ENCODE results near the gene NCF1. TPM values are rescaled to one million over a fixed set of nuclear protein-coding genes. Genes with fewer than 3 reads are reported as not detected.
"Not testable (repeated sequence)": the region's sequence is repeated elsewhere in the genome, so short reads cannot be mapped to it uniquely, and the experiment has no call there.

Gene NCF1
- total RNA-seq, 2 donors from 2014 or later, result 0.37 TPM; not detected in 1

GRCh38 chr7:74765205-74765918 is 8.4 kb upstream of the NCF1 start:
- not testable (repeated sequence) for H3K9me3 ChIP-seq (ENCODE audit: control insufficient read depth, low read length); H3K4me1 Mint-ChIP-seq; H3K36me3 Mint-ChIP-seq (ENCODE audit: low read depth); H3K27me3 Mint-ChIP-seq (ENCODE audit: insufficient read depth); H3K4me1 ChIP-seq (ENCODE audit: control insufficient read depth, insufficient read depth, low read length); H3K4me3 Mint-ChIP-seq; H3K4me3 ChIP-seq (ENCODE audit: low read length); H3K27me3 ChIP-seq (ENCODE audit: control insufficient read depth, insufficient read depth, low read length, poor library complexity, severe bottlenecking); H3K36me3 ChIP-seq (ENCODE audit: control insufficient read depth, insufficient read depth, low read length); DNase-seq; H3K9ac ChIP-seq (ENCODE audit: extremely low read depth, low read length, poor library complexity, severe bottlenecking); H3K27ac Mint-ChIP-seq; H3K27ac ChIP-seq (ENCODE audit: low read depth, low read length); H3K9me3 Mint-ChIP-seq
- no CpG with 5 or more reads among the region's 17 CpGs for WGBS, 2 experiments (ENCODE audit: insufficient coverage in 1 of 2, insufficient read length in 1 of 2)

GRCh38 chr7:74766509-74766908 is 7.3 kb upstream of the NCF1 start:
- not testable (repeated sequence) for H3K4me3 Mint-ChIP-seq

GRCh38 chr7:74766991-74767390 is 6.8 kb upstream of the NCF1 start:
- 91 to 92% methylated on average over 6 to 7 of the region's 10 CpGs for WGBS, 2 experiments (ENCODE audit: insufficient coverage in 1 of 2, insufficient read length in 1 of 2)
- H3K4me3 ChIP-seq (ENCODE audit: low read length); H3K4me1 ChIP-seq (ENCODE audit: control insufficient read depth, insufficient read depth, low read length); H3K9ac ChIP-seq (ENCODE audit: extremely low read depth, low read length, poor library complexity, severe bottlenecking); H3K9me3 Mint-ChIP-seq; H3K27ac ChIP-seq (ENCODE audit: low read depth, low read length); H3K27me3 ChIP-seq (ENCODE audit: control insufficient read depth, insufficient read depth, low read length, poor library complexity, severe bottlenecking); H3K4me1 Mint-ChIP-seq; H3K27ac Mint-ChIP-seq; H3K9me3 ChIP-seq (ENCODE audit: control insufficient read depth, low read length); H3K36me3 Mint-ChIP-seq (ENCODE audit: low read depth); H3K36me3 ChIP-seq (ENCODE audit: control insufficient read depth, insufficient read depth, low read length); H3K4me3 Mint-ChIP-seq; H3K27me3 Mint-ChIP-seq (ENCODE audit: insufficient read depth): not testable (repeated sequence)
- DNase-seq, result peak; percentile 36

More at GRCh38 chr7:74766509-74766908, 7.3 kb upstream of the NCF1 start:
- not testable (repeated sequence) for H3K27me3 ChIP-seq (ENCODE audit: control insufficient read depth, insufficient read depth, low read length, poor library complexity, severe bottlenecking); H3K9me3 Mint-ChIP-seq; DNase-seq; H3K36me3 Mint-ChIP-seq (ENCODE audit: low read depth); H3K27ac Mint-ChIP-seq; H3K9me3 ChIP-seq (ENCODE audit: control insufficient read depth, low read length); H3K36me3 ChIP-seq (ENCODE audit: control insufficient read depth, insufficient read depth, low read length); H3K9ac ChIP-seq (ENCODE audit: extremely low read depth, low read length, poor library complexity, severe bottlenecking); H3K27ac ChIP-seq (ENCODE audit: low read depth, low read length); H3K4me1 ChIP-seq (ENCODE audit: control insufficient read depth, insufficient read depth, low read length); H3K4me1 Mint-ChIP-seq; H3K27me3 Mint-ChIP-seq (ENCODE audit: insufficient read depth); H3K4me3 ChIP-seq (ENCODE audit: low read length)
- WGBS, 2 experiments (ENCODE audit: insufficient coverage in 1 of 2, insufficient read length in 1 of 2), result no CpG with 5 or more reads among the region's 7 CpGs

GRCh38 chr7:74770062-74770461 is 3.7 kb upstream of the NCF1 start:
- H3K9me3 Mint-ChIP-seq; H3K27me3 ChIP-seq (ENCODE audit: control insufficient read depth, insufficient read depth, low read length, poor library complexity, severe bottlenecking); H3K27ac Mint-ChIP-seq; H3K4me1 Mint-ChIP-seq; H3K36me3 ChIP-seq (ENCODE audit: control insufficient read depth, insufficient read depth, low read length); H3K9me3 ChIP-seq (ENCODE audit: control insufficient read depth, low read length); H3K36me3 Mint-ChIP-seq (ENCODE audit: low read depth); H3K4me3 ChIP-seq (ENCODE audit: low read length); H3K27ac ChIP-seq (ENCODE audit: low read depth, low read length); DNase-seq; H3K4me3 Mint-ChIP-seq; H3K9ac ChIP-seq (ENCODE audit: extremely low read depth, low read length, poor library complexity, severe bottlenecking); H3K4me1 ChIP-seq (ENCODE audit: control insufficient read depth, insufficient read depth, low read length); H3K27me3 Mint-ChIP-seq (ENCODE audit: insufficient read depth): not testable (repeated sequence)
- 99% methylated on average over 4 of the region's 7 CpGs; no CpG with 5 or more reads in 1 of the 2 experiments for WGBS, 2 experiments (ENCODE audit: insufficient coverage in 1 of 2, insufficient read length in 1 of 2)

GRCh38 chr7:74772093-74772492 is 1.7 kb upstream of the NCF1 start:
- not testable (repeated sequence) for H3K4me3 Mint-ChIP-seq; H3K4me1 Mint-ChIP-seq; H3K27me3 ChIP-seq (ENCODE audit: control insufficient read depth, insufficient read depth, low read length, poor library complexity, severe bottlenecking); H3K9me3 ChIP-seq (ENCODE audit: control insufficient read depth, low read length); H3K9ac ChIP-seq (ENCODE audit: extremely low read depth, low read length, poor library complexity, severe bottlenecking); H3K36me3 Mint-ChIP-seq (ENCODE audit: low read depth); H3K27ac ChIP-seq (ENCODE audit: low read depth, low read length); H3K27ac Mint-ChIP-seq; H3K4me3 ChIP-seq (ENCODE audit: low read length); H3K4me1 ChIP-seq (ENCODE audit: control insufficient read depth, insufficient read depth, low read length); H3K27me3 Mint-ChIP-seq (ENCODE audit: insufficient read depth); H3K9me3 Mint-ChIP-seq; H3K36me3 ChIP-seq (ENCODE audit: control insufficient read depth, insufficient read depth, low read length)
- WGBS, 2 experiments (ENCODE audit: insufficient coverage in 1 of 2, insufficient read length in 1 of 2), result 98 to 100% methylated on average over 2 to 6 of the region's 6 CpGs
- peak; percentile 62 for DNase-seq

GRCh38 chr7:74775111-74775510 is 1.3 kb downstream of the NCF1 start:
- H3K36me3 ChIP-seq (ENCODE audit: control insufficient read depth, insufficient read depth, low read length); H3K4me1 Mint-ChIP-seq; DNase-seq; H3K27me3 Mint-ChIP-seq (ENCODE audit: insufficient read depth); H3K4me3 ChIP-seq (ENCODE audit: low read length); H3K9me3 Mint-ChIP-seq; H3K9ac ChIP-seq (ENCODE audit: extremely low read depth, low read length, poor library complexity, severe bottlenecking); H3K27ac ChIP-seq (ENCODE audit: low read depth, low read length); H3K4me1 ChIP-seq (ENCODE audit: control insufficient read depth, insufficient read depth, low read length); H3K27me3 ChIP-seq (ENCODE audit: control insufficient read depth, insufficient read depth, low read length, poor library complexity, severe bottlenecking); H3K27ac Mint-ChIP-seq; H3K4me3 Mint-ChIP-seq; H3K36me3 Mint-ChIP-seq (ENCODE audit: low read depth); H3K9me3 ChIP-seq (ENCODE audit: control insufficient read depth, low read length): not testable (repeated sequence)
- no CpG with 5 or more reads among the region's 6 CpGs for WGBS, 2 experiments (ENCODE audit: insufficient coverage in 1 of 2, insufficient read length in 1 of 2)

GRCh38 chr7:74779053-74779452 is 5.2 kb downstream of the NCF1 start:
- not testable (repeated sequence) for DNase-seq; H3K9me3 ChIP-seq (ENCODE audit: control insufficient read depth, low read length); H3K36me3 ChIP-seq (ENCODE audit: control insufficient read depth, insufficient read depth, low read length); H3K4me1 Mint-ChIP-seq; H3K27me3 Mint-ChIP-seq (ENCODE audit: insufficient read depth); H3K4me3 Mint-ChIP-seq; H3K27ac ChIP-seq (ENCODE audit: low read depth, low read length); H3K4me1 ChIP-seq (ENCODE audit: control insufficient read depth, insufficient read depth, low read length); H3K9me3 Mint-ChIP-seq; H3K4me3 ChIP-seq (ENCODE audit: low read length); H3K9ac ChIP-seq (ENCODE audit: extremely low read depth, low read length, poor library complexity, severe bottlenecking); H3K27ac Mint-ChIP-seq; H3K36me3 Mint-ChIP-seq (ENCODE audit: low read depth); H3K27me3 ChIP-seq (ENCODE audit: control insufficient read depth, insufficient read depth, low read length, poor library complexity, severe bottlenecking)
- 72% methylated on average over 4 of the region's 17 CpGs; no CpG with 5 or more reads in 1 of the 2 experiments for WGBS, 2 experiments (ENCODE audit: insufficient coverage in 1 of 2, insufficient read length in 1 of 2)
